SK-N-SH treated with all-trans-retinoic acid at 6 μM for 48 hours (cell line): Measurements from ENCODE around the gene HCK.

ENCODE experiments used
- ARNTL ChIP-seq: fragments of 450-650 bp; formaldehyde crosslinking; IDR thresholded peaks from 2 replicates; pipeline ENCODE4 v1.5.0; 2020; ENCODE audit warnings: low read depth, mild to moderate bottlenecking, moderate library complexity, borderline replicate concordance
- BACH2 ChIP-seq: fragments of 250-450 bp; sonication (Bioruptor Pico); IDR thresholded peaks from 2 replicates; pipeline ENCODE4 v1.9.0; 2021; ENCODE audit warnings: mild to moderate bottlenecking, borderline replicate concordance
- ESRRG ChIP-seq: fragments of 250-450 bp; sonication (Bioruptor Pico); IDR thresholded peaks from 2 replicates; pipeline ENCODE4 v1.6.1; 2021; ENCODE audit warnings: mild to moderate bottlenecking
- POU6F1 ChIP-seq: fragments of 250-450 bp; sonication (Bioruptor Pico); IDR thresholded peaks from 2 replicates; pipeline ENCODE4 v1.8.0; 2021; ENCODE audit warnings: low read depth, mild to moderate bottlenecking, moderate library complexity, borderline replicate concordance
- TOX ChIP-seq: fragments of 250-450 bp; sonication (Bioruptor Pico); IDR thresholded peaks from 2 replicates; pipeline ENCODE4 v1.8.0; 2021; ENCODE audit warnings: mild to moderate bottlenecking, moderate library complexity, borderline replicate concordance
- TSHZ2 ChIP-seq: fragments of 250-450 bp; sonication (Bioruptor Pico); IDR thresholded peaks from 2 replicates; pipeline ENCODE4 v1.5.0; 2020; ENCODE audit warnings: mild to moderate bottlenecking, moderate library complexity
- ZNF565 ChIP-seq: fragments of 450-650 bp; formaldehyde crosslinking; conservative IDR thresholded peaks from 2 replicates; pipeline ENCODE4 v1.5.0; 2020; ENCODE audit warnings: low read depth, mild to moderate bottlenecking, moderate library complexity
- ZNF70 ChIP-seq: fragments of 450-650 bp; formaldehyde crosslinking; IDR thresholded peaks from 2 replicates; pipeline ENCODE4 v1.5.0; 2020; ENCODE audit warnings: mild to moderate bottlenecking, moderate library complexity

- TF ChIP-seq TOX (no peak), ESRRG (CRISPR knock-in tag) (no peak), ZNF70 (CRISPR knock-in tag) (no peak), TSHZ2 (no peak), POU6F1 (no peak), ZNF565 (CRISPR knock-in tag) (no peak), ARNTL (no peak), BACH2 (CRISPR knock-in tag) (no peak)
Measured at GRCh38 chr20:32108814-32109391, 56.9 kb downstream of the HCK start.
